RWPE2 (cell line): Measurements from ENCODE around the gene LRRC45.

Experiments
- ATAC-seq: fragments of 200-7000 bp; cut with Tn5 transposase; 3 replicates; pipeline ENCODE4 v1.9.1; 2021; ENCODE audit warnings: low read depth
- DNase-seq: peaks from one replicate; pipeline ENCODE4 v3.0.0-alpha.2; 2020; ENCODE audit warnings: low spot score
- H3K27ac ChIP-seq: fragments of 450-650 bp; 2 replicates; pipeline ENCODE4 v1.5.1; 2017; ENCODE audit warnings: mild to moderate bottlenecking; ENCODE audit not compliant: poor library complexity, severe bottlenecking
- H3K27me3 ChIP-seq: fragments of 250-450 bp; sonication (Bioruptor Pico); 2 replicates; pipeline ENCODE4 v1.5.1; 2021; ENCODE audit warnings: mild to moderate bottlenecking, moderate library complexity; ENCODE audit not compliant: insufficient read depth, poor library complexity, severe bottlenecking
- H3K36me3 ChIP-seq: fragments of 250-450 bp; sonication (Bioruptor Pico); 2 replicates; pipeline ENCODE4 v1.5.1; 2020; ENCODE audit warnings: low read depth, mild to moderate bottlenecking, moderate library complexity
- H3K4me1 ChIP-seq: fragments of 250-450 bp; sonication (Bioruptor Pico); 2 replicates; pipeline ENCODE4 v1.5.1; 2021; ENCODE audit warnings: mild to moderate bottlenecking, moderate library complexity; ENCODE audit not compliant: insufficient read depth, poor library complexity, severe bottlenecking
- H3K4me3 ChIP-seq: fragments of 250-450 bp; sonication (Bioruptor Pico); 2 replicates; pipeline ENCODE4 v1.5.1; 2021; ENCODE audit warnings: mild to moderate bottlenecking, moderate library complexity; ENCODE audit not compliant: severe bottlenecking
- H3K9me3 ChIP-seq: fragments of 250-450 bp; sonication (Bioruptor Pico); 2 replicates; pipeline ENCODE4 v1.5.1; 2021; ENCODE audit warnings: mild to moderate bottlenecking, moderate library complexity; ENCODE audit not compliant: severe bottlenecking
- CTCF ChIP-seq: fragments of 450-650 bp; IDR thresholded peaks from one replicate; pipeline ENCODE4 v1.5.1; 2017; ENCODE audit warnings: mild to moderate bottlenecking, moderate library complexity; ENCODE audit not compliant: poor library complexity, severe bottlenecking

Gene LRRC45

GRCh38 chr17:82079001-82079677, 56.0 kb downstream of the LRRC45 start:
- H3K4me3 ChIP-seq: no peak overlapping the region
- H3K9me3 ChIP-seq: no peaks in the 10 kb centered on the region
- ATAC-seq (no peak), DNase-seq (no peak)
- TF ChIP-seq CTCF: no peak
- H3K36me3 ChIP-seq: peaks cover 60% of the 10 kb centered on the region
- no peaks in the 10 kb centered on the region for H3K4me1 ChIP-seq
- no peak overlapping the region for H3K27ac ChIP-seq
- H3K27me3 ChIP-seq: no peaks in the 10 kb centered on the region

GRCh38 chr17:82080048-82080788, 57.1 kb downstream of the LRRC45 start:
- no peaks in the 10 kb centered on the region for H3K4me1 ChIP-seq
- no peak for DNase-seq

More at GRCh38 chr17:82080048-82080788, 57.1 kb downstream of the LRRC45 start:
- ATAC-seq: no peak
- peaks cover 71% of the 10 kb centered on the region for H3K36me3 ChIP-seq
- TF ChIP-seq CTCF: no peak
- H3K4me3 ChIP-seq: no peak overlapping the region
- H3K27me3 ChIP-seq: no peaks in the 10 kb centered on the region
- no peaks in the 10 kb centered on the region for H3K9me3 ChIP-seq
- no peak overlapping the region for H3K27ac ChIP-seq
